Tibial nerve (tissue), 4 donors: ENCODE results near the gene DUSP28. TPM values are rescaled to one million over a fixed set of nuclear protein-coding genes. Genes with fewer than 3 reads are reported as not detected.

Experiments
- DNase-seq, 2 donors: peaks; one replicate each; pipeline ENCODE4 v3.0.0-alpha.2; 2019; ENCODE audit warnings: low spot score in 2 of 2
- H3K27ac ChIP-seq, 4 donors: fragments of 200-600 bp; sonication (generic) in 3 of 4; one replicate each; pipeline ENCODE4 v1.5.1; 2017 to 2019; ENCODE audit warnings: mild to moderate bottlenecking in 1 of 4
- H3K27me3 ChIP-seq, 2 donors: fragments of 200-600 bp; sonication (generic) in 1 of 2; one replicate each; pipeline versions ENCODE4 v1.5.1 to v1.6.0; 2017 to 2019
- H3K36me3 ChIP-seq, 3 donors: fragments of 200-600 bp; sonication (generic); one replicate each; pipeline ENCODE4 v1.5.1; 2018 to 2019
- H3K4me1 ChIP-seq, 4 donors: fragments of 200-600 bp; sonication (generic) in 3 of 4; one replicate each; pipeline ENCODE4 v1.5.1; 2017 to 2019
- H3K4me3 ChIP-seq, 4 donors: fragments of 200-600 bp; sonication (generic) in 3 of 4; one replicate each; pipeline ENCODE4 v1.5.1; 2017 to 2019; ENCODE audit warnings: mild to moderate bottlenecking in 1 of 4, moderate library complexity in 1 of 4
- H3K9me3 ChIP-seq, 4 donors: fragments of 200-600 bp; sonication (generic) in 3 of 4; one replicate each; pipeline ENCODE4 v1.5.1; 2017 to 2019
- EP300 ChIP-seq, 2 donors: sonication (generic); formaldehyde crosslinking; IDR thresholded peaks; one replicate each; pipeline ENCODE4 v1.6.1; 2017; ENCODE audit warnings: antibody characterized with exemption in 2 of 2, mild to moderate bottlenecking in 1 of 2
- POLR2A ChIP-seq, 2 donors: fragments of 450-650 bp; IDR thresholded peaks; one replicate each; pipeline ENCODE4 v1.6.1; 2017; ENCODE audit warnings: antibody characterized with exemption in 2 of 2, mild to moderate bottlenecking in 2 of 2, moderate library complexity in 2 of 2
- WGBS, 2 donors: methylation state at CpG; one replicate each; pipeline ENCODE4 v1.1.5; 2018; 5-methylcytosine and 5-hydroxymethylcytosine counted together
- total RNA-seq, 4 donors: library from RNA; depleted of rRNA; stranded (reverse); fragments of >200 nt; gene quantifications; one replicate each; pipeline ENCODE4 v1.1.0, GENCODE V29; 2016
- TF ChIP-seq, protein P1 (sequence below), 5 experiments: fragments of 200-600 bp in 3 of 5; fragments of 450-650 bp in 2 of 5; sonication (generic) in 3 of 5; IDR thresholded peaks; one replicate each; pipeline ENCODE4 v1.5.1; 2016 to 2019; ENCODE audit warnings: antibody characterized with exemption in 5 of 5, mild to moderate bottlenecking in 3 of 5, moderate library complexity in 2 of 5

Gene DUSP28
- total RNA-seq, 4 donors from 2014 or later, result 4.5 to 16.1 (median 7.2) TPM

DNA sequence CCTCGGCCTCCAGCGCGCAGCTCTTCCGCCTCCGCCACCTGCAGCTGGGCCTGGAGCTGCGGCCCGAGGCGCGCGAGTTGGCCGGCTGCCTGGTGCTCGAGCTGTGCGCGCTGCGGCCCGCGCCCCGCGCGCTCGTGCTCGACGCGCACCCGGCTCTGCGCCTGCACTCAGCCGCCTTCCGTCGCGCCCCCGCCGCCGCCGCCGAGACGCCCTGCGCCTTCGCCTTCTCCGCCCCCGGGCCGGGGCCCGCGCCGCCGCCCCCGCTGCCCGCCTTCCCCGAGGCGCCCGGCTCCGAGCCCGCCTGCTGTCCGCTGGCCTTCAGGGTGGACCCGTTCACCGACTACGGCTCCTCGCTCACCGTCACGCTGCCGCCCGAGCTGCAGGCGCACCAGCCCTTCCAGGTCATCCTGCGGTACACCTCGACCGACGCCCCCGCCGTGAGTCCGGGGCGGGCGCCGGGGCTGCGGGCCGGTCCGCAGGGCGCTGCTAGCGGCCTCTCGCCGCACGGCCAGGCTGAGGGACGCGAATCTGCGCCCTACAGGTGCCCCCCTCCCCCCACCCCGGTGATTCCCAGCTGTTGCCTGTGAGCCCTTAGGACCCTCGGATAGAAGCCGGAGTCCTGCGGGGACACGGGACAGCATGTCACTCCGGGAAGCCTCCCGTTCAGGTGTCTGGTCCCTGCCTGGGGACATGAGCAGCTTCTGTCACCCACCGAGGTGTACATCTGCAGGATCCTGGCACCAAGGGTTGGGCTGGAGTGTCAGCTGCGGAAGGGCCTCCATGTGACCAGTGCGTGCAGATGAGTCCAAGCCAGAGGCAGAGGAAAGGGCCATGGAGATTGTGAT, 8.7 kb downstream of the DUSP28 start:
- Histone ChIP-seq H3K9me3 (no peaks in the 10 kb centered on the region), H3K4me1 (peaks cover 5 to 82% (median 44%) of the 10 kb centered on the region in 4 donors), H3K4me3 (peak overlapping the region; percentile 66 to 93 (median 80)), H3K27ac (peak overlapping the region; percentile 50 to 90 (median 79)), H3K36me3 (peaks cover 0 to 37% (median 0%) of the 10 kb centered on the region in 3 donors), H3K27me3 (no peaks in the 10 kb centered on the region)
- DNase-seq, result peak in 1 of 2 donors; percentile 32
- TF ChIP-seq, protein P1, sequence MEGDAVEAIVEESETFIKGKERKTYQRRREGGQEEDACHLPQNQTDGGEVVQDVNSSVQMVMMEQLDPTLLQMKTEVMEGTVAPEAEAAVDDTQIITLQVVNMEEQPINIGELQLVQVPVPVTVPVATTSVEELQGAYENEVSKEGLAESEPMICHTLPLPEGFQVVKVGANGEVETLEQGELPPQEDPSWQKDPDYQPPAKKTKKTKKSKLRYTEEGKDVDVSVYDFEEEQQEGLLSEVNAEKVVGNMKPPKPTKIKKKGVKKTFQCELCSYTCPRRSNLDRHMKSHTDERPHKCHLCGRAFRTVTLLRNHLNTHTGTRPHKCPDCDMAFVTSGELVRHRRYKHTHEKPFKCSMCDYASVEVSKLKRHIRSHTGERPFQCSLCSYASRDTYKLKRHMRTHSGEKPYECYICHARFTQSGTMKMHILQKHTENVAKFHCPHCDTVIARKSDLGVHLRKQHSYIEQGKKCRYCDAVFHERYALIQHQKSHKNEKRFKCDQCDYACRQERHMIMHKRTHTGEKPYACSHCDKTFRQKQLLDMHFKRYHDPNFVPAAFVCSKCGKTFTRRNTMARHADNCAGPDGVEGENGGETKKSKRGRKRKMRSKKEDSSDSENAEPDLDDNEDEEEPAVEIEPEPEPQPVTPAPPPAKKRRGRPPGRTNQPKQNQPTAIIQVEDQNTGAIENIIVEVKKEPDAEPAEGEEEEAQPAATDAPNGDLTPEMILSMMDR (IDR thresholded peaks at IDR 0.05), result peak in 1 of 5 experiments; percentile 10
- no peak for TF ChIP-seq POLR2A (IDR thresholded peaks at IDR 0.05)
- 2 to 8% methylated on average over 5 to 18 of the region's 93 CpGs for whole genome bisulfite sequencing, 2 donors

DNA sequence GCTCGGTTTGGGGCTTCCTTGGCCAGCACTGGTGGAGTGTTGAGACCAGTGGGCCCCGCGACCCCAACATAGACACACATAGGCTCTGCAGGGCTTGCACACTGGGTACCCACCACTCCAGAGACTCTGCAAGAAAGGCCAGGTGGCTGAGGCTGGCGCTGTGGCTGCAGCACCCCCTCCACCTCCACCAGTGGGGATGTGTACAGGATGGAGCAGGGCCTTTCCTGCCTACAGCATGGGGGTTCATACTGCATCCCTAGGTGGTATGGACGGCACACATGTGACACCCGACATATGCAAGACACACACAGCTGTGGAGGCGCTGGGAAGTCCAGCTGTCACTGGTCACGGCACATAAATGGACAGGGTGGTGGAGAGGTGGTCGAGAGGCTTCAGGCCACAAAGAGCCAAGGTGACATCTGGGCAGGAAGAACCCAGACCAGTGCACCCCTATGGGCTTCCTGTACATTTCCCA, 9.4 kb downstream of the DUSP28 start:
- DNase-seq, result no peak
- TF ChIP-seq, protein P1 (IDR thresholded peaks at IDR 0.05), result no peak
- TF ChIP-seq EP300 (IDR thresholded peaks at IDR 0.05) (no peak), POLR2A (IDR thresholded peaks at IDR 0.05) (no peak)
- Histone ChIP-seq H3K4me3 (peak overlapping the region; percentile 66 to 93 (median 80)), H3K4me1 (peaks cover 5 to 75% (median 43%) of the 10 kb centered on the region in 4 donors), H3K27me3 (no peaks in the 10 kb centered on the region), H3K9me3 (no peaks in the 10 kb centered on the region), H3K27ac (peak overlapping the region in 3 of 4 donors; percentile 78 to 90 (median 80)), H3K36me3 (peaks cover 0 to 44% (median 0%) of the 10 kb centered on the region in 3 donors)
- 78 to 79% methylated on average over 8 to 9 of the region's 9 CpGs for WGBS, 2 donors

DNA sequence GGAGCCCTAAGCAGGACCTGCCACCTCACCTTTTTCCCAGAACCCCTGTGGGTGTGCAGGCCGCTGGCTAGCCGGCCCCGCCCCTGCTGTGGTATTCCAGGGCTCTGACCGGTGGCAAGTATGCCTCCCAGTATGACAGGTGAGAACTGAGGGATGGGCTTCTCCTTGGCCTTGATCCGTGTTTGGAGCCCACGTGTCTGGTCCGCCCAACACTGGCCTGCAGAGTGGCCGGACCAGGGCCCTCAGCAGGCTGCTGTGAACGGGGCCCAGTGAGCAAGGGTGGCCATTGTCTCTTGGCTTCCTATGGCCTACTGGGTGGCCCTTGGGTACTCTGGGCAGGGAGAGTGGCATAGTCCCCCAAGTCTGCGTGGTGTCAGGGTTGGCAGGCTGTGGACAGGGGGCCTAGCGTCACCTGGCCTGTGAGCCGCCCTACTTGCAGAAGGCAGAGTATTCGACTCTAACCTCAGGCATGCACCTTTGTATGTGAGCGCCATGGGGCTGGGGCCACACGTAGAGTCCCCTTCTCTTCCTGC, 9.9 kb downstream of the DUSP28 start:
- Histone ChIP-seq H3K9me3 (no peaks in the 10 kb centered on the region), H3K36me3 (peaks cover 0 to 49% (median under 1%) of the 10 kb centered on the region in 3 donors), H3K4me3 (peak overlapping the region in 1 of 4 donors; percentile 93), H3K4me1 (peaks cover 5 to 70% (median 40%) of the 10 kb centered on the region in 4 donors), H3K27ac (peak overlapping the region in 1 of 4 donors; percentile 90), H3K27me3 (no peaks in the 10 kb centered on the region)
- 92 to 93% methylated on average over 11 to 15 of the region's 15 CpGs for WGBS, 2 donors
- TF ChIP-seq POLR2A (IDR thresholded peaks at IDR 0.05), result no peak
- TF ChIP-seq, protein P1 (IDR thresholded peaks at IDR 0.05), result no peak
- TF ChIP-seq EP300 (IDR thresholded peaks at IDR 0.05), result no peak
- DNase-seq, result peak in 1 of 2 donors; percentile 10

DNA sequence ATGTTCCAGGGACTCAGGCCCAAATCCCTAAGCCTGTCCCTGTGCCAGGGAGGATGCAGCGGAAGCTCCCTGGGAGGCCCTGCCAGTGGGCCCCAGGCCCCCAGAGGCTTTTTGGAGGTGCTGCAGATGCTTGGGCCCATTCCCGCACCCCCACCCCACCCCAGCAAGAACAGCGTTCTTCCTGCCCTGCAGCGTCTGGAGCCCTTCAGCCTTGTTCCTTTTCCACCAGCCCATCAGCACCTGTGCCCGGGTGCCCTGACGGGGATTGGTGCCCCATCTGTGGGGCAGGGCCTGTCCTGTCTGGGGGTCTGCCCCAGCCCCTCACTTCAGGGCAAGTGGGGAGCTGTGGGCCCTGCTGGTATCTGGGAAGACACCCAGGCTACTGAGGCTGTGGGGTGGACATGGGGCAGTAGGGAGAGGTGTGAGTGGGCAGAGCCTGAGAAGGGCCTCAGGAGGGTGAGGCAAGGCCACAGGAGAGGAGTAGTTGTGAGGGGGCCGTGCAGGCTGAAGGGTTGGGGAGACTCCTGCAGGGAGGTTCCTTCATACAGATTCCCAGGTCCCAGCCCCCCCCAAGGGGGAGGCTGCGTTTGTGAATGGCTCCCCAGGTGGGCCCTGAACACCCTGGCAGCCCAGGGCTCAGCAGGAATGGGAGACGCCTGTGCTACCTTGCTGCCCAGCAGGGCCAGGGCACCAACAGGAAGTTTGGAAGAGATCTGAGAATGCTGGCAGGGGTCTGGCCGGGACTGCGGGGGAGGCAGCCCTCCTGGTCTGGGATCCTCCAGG, 10.6 kb downstream of the DUSP28 start:
- 81 to 84% methylated on average over 7 to 11 of the region's 11 CpGs for WGBS, 2 donors
- no peak for TF ChIP-seq EP300 (IDR thresholded peaks at IDR 0.05)
- TF ChIP-seq, protein P1 (IDR thresholded peaks at IDR 0.05), result no peak
- Histone ChIP-seq H3K4me1 (peaks cover 5 to 64% (median 35%) of the 10 kb centered on the region in 4 donors), H3K27me3 (no peaks in the 10 kb centered on the region), H3K4me3 (no peak overlapping the region), H3K36me3 (peaks cover 0 to 55% (median 6%) of the 10 kb centered on the region in 3 donors), H3K27ac (peak overlapping the region in 2 of 4 donors; percentile 34 to 90), H3K9me3 (no peaks in the 10 kb centered on the region)
- peak in 1 of 2 donors; percentile 10 for DNase-seq
